ENCODE data around the gene LCN6. TPM values are rescaled to one million over a fixed set of nuclear protein-coding genes. Genes with fewer than 3 reads are reported as not detected.

LCN6 gene
- total and polyA plus RNA-seq, 2 of the 13 experiments (the other 11 are each of a cell fraction or from before 2014, with no cell fraction given): not detected

DNA sequence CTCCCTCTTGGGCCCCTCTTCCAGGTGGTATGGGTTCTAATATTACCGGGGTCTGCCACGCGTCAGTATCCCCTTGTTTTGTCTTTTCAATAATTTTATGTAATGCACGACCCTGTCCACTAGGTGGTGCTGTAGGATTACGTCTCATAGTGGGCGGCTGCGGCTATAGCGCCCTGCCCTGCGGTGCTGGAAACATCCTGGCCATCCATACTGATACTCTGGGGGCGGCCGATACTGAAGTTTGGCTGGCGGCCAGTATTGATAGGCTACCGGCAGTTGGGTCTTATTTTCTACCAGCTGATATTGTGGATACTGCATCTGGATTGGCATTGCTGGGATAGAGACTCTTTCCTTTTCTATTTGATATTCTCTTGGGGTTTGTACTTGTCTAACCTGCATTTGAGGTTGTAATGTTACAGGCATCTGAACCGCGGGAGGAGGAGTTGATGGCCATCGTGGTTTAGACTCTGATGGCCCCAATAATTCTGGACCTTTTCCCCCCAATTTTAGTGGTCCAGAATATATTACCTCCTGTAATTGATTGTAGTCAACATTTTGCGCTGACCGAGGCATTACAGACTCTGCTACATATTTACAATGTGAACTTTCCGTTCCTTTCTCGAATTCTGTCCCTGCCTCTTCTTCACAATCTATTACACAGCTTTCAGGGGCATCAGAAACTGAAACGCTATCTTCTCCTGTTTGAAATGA lies 39.5 kb upstream of the LCN6 start (continued):
- TF ChIP-seq KDM5A (IDR thresholded peaks at IDR 0.05; ENCODE audit: borderline replicate concordance, low read length): peak; percentile 68; the same call in 1 of the 2 replicates
- peak; percentile 73 for TF ChIP-seq KDM2A (CRISPR knock-in tag; IDR thresholded peaks at IDR 0.05; ENCODE audit: borderline replicate concordance, low read depth)
- peak; percentile 25; the same call in 1 of the 2 replicates for TF ChIP-seq HDAC2 (CRISPR knock-in tag; IDR thresholded peaks at IDR 0.05)
- TF ChIP-seq RARG (CRISPR knock-in tag; IDR thresholded peaks at IDR 0.05; ENCODE audit: low read depth): no peak
- TF ChIP-seq TBX2 (CRISPR knock-in tag; IDR thresholded peaks at IDR 0.05; ENCODE audit: borderline replicate concordance): peak; percentile 41; the same call in 1 of the 2 replicates
- 0 out of 2 replicates have a peak, but pooled peaks have one; percentile 39 for TF ChIP-seq SNAPC2 (CRISPR knock-in tag; IDR thresholded peaks at IDR 0.05)
- peak; percentile 33; the same call in 1 of the 2 replicates for TF ChIP-seq ERF (CRISPR knock-in tag; IDR thresholded peaks at IDR 0.05)
- TF ChIP-seq ZNF569 (CRISPR knock-in tag; IDR thresholded peaks at IDR 0.05; ENCODE audit: borderline replicate concordance): no peak
- peak; percentile 23; the same call in 1 of the 2 replicates for TF ChIP-seq MIXL1 (CRISPR knock-in tag; IDR thresholded peaks at IDR 0.05)
- peak; percentile 33; the same call in 1 of the 2 replicates for TF ChIP-seq THAP11 (CRISPR knock-in tag; IDR thresholded peaks at IDR 0.05)
- peak; percentile 64; the same call in 1 of the 2 replicates for TF ChIP-seq TARDBP (CRISPR knock-in tag; IDR thresholded peaks at IDR 0.05)
- TF ChIP-seq ZBTB7B (CRISPR knock-in tag; IDR thresholded peaks at IDR 0.05): peak; percentile 81; the same call in 1 of the 2 replicates
- TF ChIP-seq, protein P1, sequence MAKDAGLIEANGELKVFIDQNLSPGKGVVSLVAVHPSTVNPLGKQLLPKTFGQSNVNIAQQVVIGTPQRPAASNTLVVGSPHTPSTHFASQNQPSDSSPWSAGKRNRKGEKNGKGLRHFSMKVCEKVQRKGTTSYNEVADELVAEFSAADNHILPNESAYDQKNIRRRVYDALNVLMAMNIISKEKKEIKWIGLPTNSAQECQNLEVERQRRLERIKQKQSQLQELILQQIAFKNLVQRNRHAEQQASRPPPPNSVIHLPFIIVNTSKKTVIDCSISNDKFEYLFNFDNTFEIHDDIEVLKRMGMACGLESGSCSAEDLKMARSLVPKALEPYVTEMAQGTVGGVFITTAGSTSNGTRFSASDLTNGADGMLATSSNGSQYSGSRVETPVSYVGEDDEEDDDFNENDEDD (CRISPR knock-in tag; IDR thresholded peaks at IDR 0.05; ENCODE audit: borderline replicate concordance): 0 out of 2 replicates have a peak, but pooled peaks have one; percentile 10
- 0 out of 2 replicates have a peak, but pooled peaks have one; percentile 22 for TF ChIP-seq IRF2 (CRISPR knock-in tag; IDR thresholded peaks at IDR 0.05)
- TF ChIP-seq ZNF788 (CRISPR knock-in tag; IDR thresholded peaks at IDR 0.05; ENCODE audit: borderline replicate concordance): peak; percentile 49; the same call in 1 of the 2 replicates
- TF ChIP-seq ZBTB33 (CRISPR knock-in tag; IDR thresholded peaks at IDR 0.05): peak; percentile 37; the same call in 1 of the 2 replicates
- TF ChIP-seq XRCC5 (optimal IDR thresholded peaks at IDR 0.05; ENCODE audit: low read length): peak; percentile 33
- TF ChIP-seq SPEN (CRISPR knock-in tag; IDR thresholded peaks at IDR 0.05; ENCODE audit: low read depth): peak; percentile 66; the same call in 1 of the 2 replicates
- peak; percentile 72 for TF ChIP-seq SALL1 (CRISPR knock-in tag; IDR thresholded peaks at IDR 0.05)
- peak; percentile 42; the same call in 1 of the 2 replicates for TF ChIP-seq ZNF230 (CRISPR knock-in tag; IDR thresholded peaks at IDR 0.05)
- peak; percentile 57; the same call in 1 of the 2 replicates for TF ChIP-seq REPIN1 (CRISPR knock-in tag; IDR thresholded peaks at IDR 0.05; ENCODE audit: borderline replicate concordance, low read depth)
- peak; percentile 32; the same call in 1 of the 2 replicates for TF ChIP-seq PHF8 (CRISPR knock-in tag; IDR thresholded peaks at IDR 0.05)
- TF ChIP-seq SRY (CRISPR knock-in tag; IDR thresholded peaks at IDR 0.05): 0 out of 2 replicates have a peak, but pooled peaks have one; percentile 4
- peak; percentile 59; the same call in 1 of the 2 replicates for TF ChIP-seq ZBTB7A (CRISPR knock-in tag; IDR thresholded peaks at IDR 0.05)
